ENCODE data around the gene PGRMC2.

PGRMC2 gene

GRCh38 chr4:128288689-128289106 is 1.1 kb upstream of the PGRMC2 start:
- CTCF ChIA-PET: no interaction called here
- POLR2A ChIA-PET: interaction anchor here (0.8 to 2.1 kb wide), 8 partner anchors 8 to 523 kb away, joined by 3 to 7 read pairs (median 4); no protein-coding TSS in a partner anchor

GRCh38 chr4:128287871-128288688 is 467 bp upstream of the PGRMC2 start:
- no peak for TF ChIP-seq FOXM1 (IDR thresholded peaks at IDR 0.05; ENCODE audit: borderline replicate concordance)
- TF ChIP-seq BHLHE40 (IDR thresholded peaks at IDR 0.05; ENCODE audit: borderline replicate concordance): no peak
- no peak for TF ChIP-seq ELF4 (IDR thresholded peaks at IDR 0.05)
- TF ChIP-seq NFRKB (IDR thresholded peaks at IDR 0.05): no peak
- TF ChIP-seq ZNF384 (IDR thresholded peaks at IDR 0.05): no peak
- no peak for TF ChIP-seq SP1 (IDR thresholded peaks at IDR 0.05)
- no peak for TF ChIP-seq TARDBP (IDR thresholded peaks at IDR 0.05)
- TF ChIP-seq ARNT (IDR thresholded peaks at IDR 0.05): no peak
- TF ChIP-seq FOXA1 (IDR thresholded peaks at IDR 0.05): no peak
- 0 out of 2 replicates have a peak, but pooled peaks have one; percentile 58 for TF ChIP-seq HDGF (IDR thresholded peaks at IDR 0.05; ENCODE audit: borderline replicate concordance)
- TF ChIP-seq CTBP1 (IDR thresholded peaks at IDR 0.05; ENCODE audit: borderline replicate concordance): no peak
- no peak for TF ChIP-seq SUZ12 (IDR thresholded peaks at IDR 0.05)
- no peak for TF ChIP-seq FOXK2 (IDR thresholded peaks at IDR 0.05)
- TF ChIP-seq LEF1 (IDR thresholded peaks at IDR 0.05; ENCODE audit: borderline replicate concordance): no peak; the same call in 1 of the 2 replicates
- TF ChIP-seq PKNOX1 (IDR thresholded peaks at IDR 0.05): no peak
- peak; percentile 99 for TF ChIP-seq L3MBTL2 (conservative IDR thresholded peaks at IDR 0.05)

More at GRCh38 chr4:128288689-128289106, 1.1 kb upstream of the PGRMC2 start:
- peak; percentile 36; the same call in 1 of the 2 replicates for TF ChIP-seq PKNOX1 (IDR thresholded peaks at IDR 0.05)
- TF ChIP-seq CTBP1 (IDR thresholded peaks at IDR 0.05; ENCODE audit: borderline replicate concordance): no peak
- DNase-seq (ENCODE audit: extremely low spot score): no peak

GRCh38 chr4:128286474-128287058 is 1.0 kb downstream of the PGRMC2 start:
- DNase-seq (ENCODE audit: extremely low spot score): peak; percentile 18
- CTCF ChIA-PET: interaction anchor here (0.6 to 1.7 kb wide), 2 partner anchors 93 to 605 kb away, joined by 3 to 6 read pairs; no protein-coding TSS in a partner anchor
- POLR2A ChIA-PET: interaction anchor here (1.1 kb wide), 1 partner anchor 95 kb away, joined by 3 read pairs; no protein-coding TSS in a partner anchor

More at GRCh38 chr4:128287871-128288688, 467 bp upstream of the PGRMC2 start:
- peak; percentile 93 for DNase-seq (ENCODE audit: extremely low spot score)
- CTCF ChIA-PET: interaction anchor here (0.6 kb wide), 1 partner anchor 20 kb away, joined by 3 read pairs; no protein-coding TSS in a partner anchor
- POLR2A ChIA-PET: interaction anchor here (0.6 to 2.1 kb wide), 10 partner anchors 9 to 524 kb away, joined by 3 to 7 read pairs (median 4); partner anchors contain the start of gene LARP1B

GRCh38 chr4:128285085-128285997 is 2.3 kb downstream of the PGRMC2 start:
- TF ChIP-seq SUZ12 (IDR thresholded peaks at IDR 0.05) (no peak), LEF1 (IDR thresholded peaks at IDR 0.05; ENCODE audit: borderline replicate concordance) (no peak), FOXA1 (IDR thresholded peaks at IDR 0.05) (no peak), L3MBTL2 (conservative IDR thresholded peaks at IDR 0.05) (no peak), ELF4 (IDR thresholded peaks at IDR 0.05) (no peak), ARNT (IDR thresholded peaks at IDR 0.05) (no peak), SP1 (IDR thresholded peaks at IDR 0.05) (no peak), NFRKB (IDR thresholded peaks at IDR 0.05) (no peak), BHLHE40 (IDR thresholded peaks at IDR 0.05; ENCODE audit: borderline replicate concordance) (no peak)
- CTCF ChIA-PET: interaction anchor here (0.6 to 1.7 kb wide), 3 partner anchors 77 to 94 kb away, joined by 3 to 6 read pairs (median 4); no protein-coding TSS in a partner anchor
- POLR2A ChIA-PET: interaction anchor here (0.8 to 1.3 kb wide), 3 partner anchors 94 to 224 kb away, joined by 3 to 4 read pairs (median 4); partner anchors contain the start of gene LARP1B
- DNase-seq (ENCODE audit: extremely low spot score): no peak

More at GRCh38 chr4:128286474-128287058, 1.0 kb downstream of the PGRMC2 start:
- TF ChIP-seq PKNOX1 (IDR thresholded peaks at IDR 0.05) (no peak), ZNF384 (IDR thresholded peaks at IDR 0.05) (peak; percentile 90)

- DNase-seq (ENCODE audit: extremely low spot score): no peak
- CTCF ChIA-PET: no interaction called here
- TF ChIP-seq LEF1 (IDR thresholded peaks at IDR 0.05; ENCODE audit: borderline replicate concordance): no peak
- TF ChIP-seq CTBP1 (IDR thresholded peaks at IDR 0.05; ENCODE audit: borderline replicate concordance): no peak
- TF ChIP-seq HDGF (IDR thresholded peaks at IDR 0.05; ENCODE audit: borderline replicate concordance): no peak
- TF ChIP-seq SP1 (IDR thresholded peaks at IDR 0.05): no peak
- POLR2A ChIA-PET: no interaction called here
Observed at GRCh38 chr4:128284317-128284716, 3.3 kb downstream of the PGRMC2 start.
